Measurements from ENCODE around the gene ACO2.

Gene ACO2

DNA sequence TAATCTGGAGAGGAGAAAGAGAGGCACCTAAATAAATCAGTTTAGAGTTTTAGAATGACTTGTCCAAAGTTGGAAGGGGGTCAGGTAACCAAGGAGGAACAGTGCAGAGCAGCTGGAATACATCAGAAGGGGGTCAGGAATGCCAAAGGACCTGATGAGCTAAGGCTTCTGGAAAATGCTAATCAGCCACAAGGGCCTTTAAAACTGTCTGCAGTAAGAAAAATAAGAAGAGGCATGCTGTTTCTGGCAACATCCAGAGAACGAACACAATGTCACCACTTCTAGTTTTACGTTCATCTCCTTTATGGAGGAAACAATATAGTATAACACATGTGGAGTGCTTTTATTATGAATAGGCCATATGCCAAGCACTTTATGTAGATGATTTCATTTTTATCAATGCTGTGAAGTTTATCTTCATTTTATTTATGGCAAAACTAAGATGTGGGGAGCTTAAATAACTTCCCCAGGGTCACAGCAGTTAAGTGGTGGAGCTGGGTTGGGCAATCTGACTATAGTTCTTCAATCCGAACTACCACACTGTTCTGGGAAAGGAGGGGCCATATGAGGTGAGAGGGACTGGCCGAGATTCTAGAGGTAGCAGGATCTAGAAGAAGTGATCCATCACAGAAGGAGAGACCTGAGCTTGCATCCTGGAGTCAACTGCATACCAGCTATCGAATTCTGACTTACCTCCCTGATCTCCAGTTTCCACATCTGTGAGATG, 22.6 kb downstream of the ACO2 start:
- DNase-seq (ENCODE audit: low spot score), result no peak

DNA sequence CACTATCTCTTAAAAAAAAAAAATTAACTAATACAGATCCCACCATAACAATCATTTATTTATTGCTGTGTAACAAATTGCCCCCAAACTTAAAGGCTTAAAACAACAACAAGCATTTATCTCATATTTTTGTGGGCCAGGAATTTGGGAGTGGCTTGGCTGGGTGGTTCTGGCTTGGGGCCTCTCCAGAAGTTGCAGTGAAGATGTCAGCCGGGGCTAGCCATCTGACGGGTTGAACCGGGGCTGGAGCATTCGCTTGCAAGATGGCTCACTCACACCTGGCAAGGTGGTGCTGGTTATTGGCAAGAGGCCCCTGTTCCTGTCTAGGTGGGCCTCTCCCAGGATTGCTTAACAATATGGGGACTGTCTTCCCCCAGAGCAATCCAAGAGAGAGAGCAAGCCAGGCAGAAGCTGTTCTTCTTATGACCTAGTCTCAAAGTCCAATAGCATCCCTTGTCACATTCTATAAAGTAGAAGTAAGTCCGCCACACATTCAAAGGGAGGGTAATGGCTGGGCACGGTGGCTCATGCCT, 29.5 kb downstream of the ACO2 start:
- DNase-seq (ENCODE audit: low spot score), result no peak

DNA sequence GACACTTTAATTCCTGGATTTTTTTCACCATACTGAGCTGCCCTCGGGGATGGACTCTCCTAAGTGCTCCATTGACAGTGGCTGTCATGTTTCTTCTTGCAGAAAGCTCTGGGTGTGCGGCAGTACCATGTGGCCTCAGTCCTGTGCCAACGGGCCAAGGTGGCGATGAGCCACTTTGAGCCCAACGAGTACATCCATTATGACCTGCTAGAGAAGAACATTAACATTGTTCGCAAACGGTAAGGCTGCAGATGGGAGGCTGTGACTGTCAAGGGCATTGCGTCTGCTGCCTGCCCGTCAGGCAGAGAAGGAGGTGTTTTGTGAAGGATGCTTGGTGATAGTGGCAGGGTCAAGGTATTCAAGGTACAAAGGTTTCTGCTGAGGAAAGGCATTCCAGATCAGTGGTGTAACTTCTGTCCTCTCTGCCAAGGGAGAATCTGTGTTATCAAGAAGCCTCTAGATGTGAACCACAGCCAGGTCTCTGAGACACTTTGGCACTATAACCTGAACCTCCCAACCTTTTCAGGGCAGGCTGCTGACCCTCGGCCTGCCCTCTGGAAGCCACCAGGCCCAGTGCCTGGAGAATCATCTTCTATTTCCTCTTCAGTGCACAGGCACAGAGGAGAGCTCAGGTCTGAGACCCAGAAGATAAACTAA, 30.8 kb downstream of the ACO2 start:
- no peak for DNase-seq (ENCODE audit: low spot score)

DNA sequence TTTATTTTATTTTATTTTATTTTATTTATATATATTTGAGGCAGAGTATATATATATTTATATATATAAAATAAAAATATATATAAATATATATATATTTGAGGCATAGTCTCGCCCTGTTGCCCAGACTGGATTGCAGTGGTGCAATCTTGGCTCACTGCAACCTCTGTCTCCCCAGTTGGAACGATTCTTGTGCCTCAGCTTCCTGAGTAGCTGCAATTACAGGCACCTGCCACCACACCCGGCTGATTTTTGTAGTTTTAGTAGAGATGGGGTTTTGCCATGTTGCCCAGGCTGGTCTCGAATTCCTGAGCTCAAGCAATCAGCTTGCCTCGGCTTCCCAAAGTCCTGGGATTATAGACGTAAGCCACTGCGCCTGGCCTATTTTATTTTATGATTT, 31.4 kb downstream of the ACO2 start:
- DNase-seq (ENCODE audit: low spot score), result no peak

DNA sequence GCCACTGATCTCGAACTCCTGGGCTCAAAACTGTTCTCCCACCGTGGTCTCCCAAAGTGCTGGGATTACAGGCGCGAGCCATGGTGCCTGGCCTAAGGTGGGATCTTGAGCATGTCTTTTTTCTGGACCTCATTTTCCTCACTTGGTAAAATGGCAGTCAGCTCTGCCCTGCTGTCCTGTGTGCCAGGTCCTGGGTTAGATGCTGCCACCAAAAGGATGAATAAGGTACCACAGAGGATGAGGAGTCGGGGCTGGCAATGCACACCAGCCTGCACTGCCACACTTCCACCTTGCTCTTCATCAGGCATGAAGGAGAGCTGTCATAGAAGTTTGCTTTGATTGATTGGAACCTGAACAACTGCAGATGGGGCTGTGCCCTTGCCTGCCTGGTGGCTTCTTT, 32.3 kb downstream of the ACO2 start:
- DNase-seq (ENCODE audit: low spot score), result no peak

DNA sequence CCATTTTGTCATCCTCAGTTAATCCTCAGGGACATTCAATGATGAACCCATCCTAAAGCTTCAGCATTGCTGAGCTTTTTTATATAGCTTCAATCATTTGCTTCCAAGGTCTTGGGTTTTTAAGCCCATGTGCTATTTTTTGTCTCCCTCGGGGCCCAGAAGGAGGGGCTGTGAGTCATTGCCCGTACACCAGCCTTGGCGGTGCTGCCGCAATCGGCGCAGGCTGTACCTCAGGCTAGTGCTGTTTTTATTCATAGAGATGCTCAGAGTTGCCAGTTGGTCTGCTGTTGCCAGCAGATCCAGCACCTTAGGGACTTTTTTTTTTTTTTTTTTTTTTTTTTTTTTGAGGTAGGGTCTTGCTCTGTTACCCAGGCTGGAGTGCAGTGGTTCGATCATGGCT, 35.5 kb downstream of the ACO2 start:
- DNase-seq (ENCODE audit: low spot score), result no peak

DNA sequence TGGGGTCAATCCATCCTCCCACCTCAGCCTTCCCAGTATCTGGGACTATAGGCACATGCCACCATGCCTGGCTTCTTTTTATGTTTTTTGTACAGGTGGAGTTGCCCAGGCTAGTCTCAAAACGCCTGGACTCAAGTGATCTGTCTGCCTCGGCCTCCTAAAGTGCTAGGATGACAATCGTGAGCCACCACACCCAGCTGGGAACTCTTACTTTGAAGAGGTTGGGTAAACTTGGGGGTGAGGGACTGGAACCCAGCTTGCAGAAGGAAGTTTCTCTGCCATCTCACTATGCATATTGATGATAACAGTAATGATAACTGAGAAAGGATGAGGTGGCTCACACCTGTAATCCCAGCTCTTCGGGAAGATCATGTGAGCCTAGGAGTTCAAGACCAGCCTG, 35.9 kb downstream of the ACO2 start:
- DNase-seq (ENCODE audit: low spot score), result no peak

DNA sequence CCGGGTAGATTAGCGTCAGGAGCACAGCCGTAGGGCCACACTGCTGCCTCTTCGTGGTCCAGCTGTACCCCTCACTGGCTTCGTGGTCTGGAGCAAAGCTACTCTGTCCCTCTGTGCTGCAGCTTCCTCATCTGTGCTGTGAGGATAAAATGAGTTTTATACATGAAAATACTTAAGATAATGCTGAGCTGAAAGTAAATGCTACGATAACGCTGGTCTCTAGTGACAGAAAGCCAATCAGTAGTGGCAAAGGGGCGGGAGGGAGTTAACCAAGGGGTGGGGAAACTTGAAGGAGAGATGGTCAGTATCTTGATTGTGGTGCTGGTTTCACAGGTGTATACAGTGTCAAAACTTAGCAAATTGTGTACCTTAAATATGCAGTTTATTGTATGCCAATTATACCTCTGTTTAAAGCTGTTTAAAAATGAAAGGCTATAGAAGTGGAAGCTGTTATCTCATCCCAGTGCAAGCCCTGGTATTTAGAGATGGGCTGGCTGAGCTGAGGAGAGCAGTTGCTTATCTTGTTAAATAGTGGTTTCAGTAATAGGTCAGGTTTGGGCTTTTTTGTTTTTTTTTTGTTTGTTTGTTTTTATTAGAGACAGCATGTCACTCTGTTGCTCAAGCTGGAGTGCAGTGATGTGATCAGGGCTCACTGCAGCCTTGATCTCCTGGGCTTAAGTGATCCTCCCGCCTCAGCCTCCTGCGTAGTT, 36.7 kb downstream of the ACO2 start:
- DNase-seq (ENCODE audit: low spot score), result no peak

DNA sequence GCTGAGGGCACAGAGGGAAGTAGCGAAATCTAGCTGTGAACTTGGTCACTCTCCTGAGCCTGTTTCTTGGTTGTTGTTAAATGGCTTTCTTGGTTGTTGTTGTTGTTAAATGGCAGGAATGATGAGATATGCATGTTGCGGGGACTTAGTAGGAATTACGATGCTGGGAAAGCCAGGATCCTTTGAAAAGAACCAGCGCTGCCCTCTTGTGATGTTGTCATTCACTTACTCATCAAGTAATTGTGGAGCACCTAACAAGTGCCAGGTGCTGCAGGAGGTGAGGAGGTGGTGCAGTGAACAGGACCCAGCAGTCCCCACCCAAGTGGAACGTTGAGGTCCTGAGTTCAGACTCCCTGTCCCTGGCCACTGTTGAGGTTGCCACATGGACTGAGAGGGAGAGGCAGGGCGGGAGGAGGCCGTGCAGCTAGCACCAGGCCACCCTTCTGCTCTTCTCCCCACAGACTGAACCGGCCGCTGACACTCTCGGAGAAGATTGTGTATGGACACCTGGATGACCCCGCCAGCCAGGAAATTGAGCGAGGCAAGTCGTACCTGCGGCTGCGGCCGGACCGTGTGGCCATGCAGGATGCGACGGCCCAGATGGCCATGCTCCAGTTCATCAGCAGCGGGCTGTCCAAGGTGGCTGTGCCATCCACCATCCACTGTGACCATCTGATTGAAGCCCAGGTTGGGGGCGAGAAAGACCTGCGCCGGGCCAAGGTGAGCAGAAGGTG, 38.6 kb downstream of the ACO2 start:
- no peak for DNase-seq (ENCODE audit: low spot score)

DNA sequence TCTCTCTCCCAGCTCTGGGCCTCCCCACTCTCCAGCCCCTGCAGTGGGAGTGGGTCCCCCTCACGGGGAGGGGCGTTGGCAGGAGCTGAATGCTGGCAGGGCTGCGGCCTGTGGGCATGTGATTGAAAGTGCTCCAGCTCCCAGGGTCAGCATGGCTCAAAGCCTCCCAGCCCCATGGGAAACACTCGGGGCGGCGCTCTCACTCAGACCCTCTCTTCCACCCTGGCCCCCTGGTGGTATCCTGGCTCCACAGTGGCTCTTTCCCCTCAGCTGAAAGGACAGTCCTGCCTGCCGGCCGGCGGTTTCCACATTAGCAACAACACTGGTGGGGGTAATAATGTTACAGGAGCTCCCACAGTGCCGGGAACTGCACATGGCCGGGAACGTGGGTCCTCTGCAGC, 39.9 kb downstream of the ACO2 start:
- DNase-seq (ENCODE audit: low spot score), result peak; percentile 91

DNA sequence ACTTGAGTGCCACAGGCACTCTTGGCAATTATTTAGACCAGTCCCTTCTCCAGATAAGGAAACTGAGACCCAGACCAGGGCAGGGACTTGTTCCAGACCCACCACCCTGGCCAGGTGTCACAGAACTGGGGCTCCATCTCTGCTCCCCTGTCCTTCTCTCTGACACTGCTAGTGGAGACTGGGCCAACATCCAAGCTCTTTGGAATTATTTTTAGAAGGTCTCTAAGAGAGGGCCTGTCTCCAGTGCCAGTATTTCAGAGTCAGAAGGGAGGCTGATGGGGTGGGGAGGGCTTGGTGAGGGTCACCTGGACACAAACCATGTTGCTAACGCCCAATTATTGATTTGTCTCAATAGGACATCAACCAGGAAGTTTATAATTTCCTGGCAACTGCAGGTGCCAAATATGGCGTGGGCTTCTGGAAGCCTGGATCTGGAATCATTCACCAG, 42.6 kb downstream of the ACO2 start:
- no peak for DNase-seq (ENCODE audit: low spot score)

DNA sequence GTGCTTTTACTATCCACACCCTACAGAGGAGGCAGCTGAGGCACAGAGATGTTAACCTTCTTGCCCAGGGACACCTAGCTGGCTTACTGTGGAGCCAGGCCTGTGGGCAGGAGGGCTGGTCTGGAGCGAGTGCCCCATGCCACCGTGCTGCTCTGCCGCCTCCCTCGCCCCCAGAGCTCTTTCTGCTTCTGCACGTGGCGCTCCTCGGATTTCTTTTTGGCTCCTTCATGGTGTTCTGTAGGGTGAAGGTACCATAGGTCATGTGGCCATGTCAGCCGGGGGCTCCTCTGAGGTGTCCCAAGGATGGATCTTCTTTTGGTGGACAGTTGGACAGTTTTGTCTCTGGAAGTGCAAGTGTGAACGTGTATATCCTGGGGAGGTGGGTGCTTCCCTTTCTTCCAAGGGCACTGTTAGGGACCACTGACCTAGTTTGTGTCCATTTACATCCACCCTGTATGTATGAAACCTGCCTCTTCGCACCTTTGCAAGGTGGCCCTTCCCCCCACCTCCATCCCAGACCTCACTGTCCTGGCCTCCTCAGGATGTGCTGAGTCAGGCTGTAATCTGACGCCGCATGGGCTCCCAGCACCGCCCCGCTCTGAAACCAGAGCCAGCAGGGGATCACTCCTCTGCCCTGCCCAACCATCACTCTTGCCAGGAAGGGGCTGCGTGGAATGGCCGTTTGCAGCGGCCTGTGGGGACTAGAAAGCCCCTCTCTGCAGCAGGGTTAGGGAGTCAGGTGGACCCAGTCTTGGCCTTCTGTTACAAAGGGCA, 43.7 kb downstream of the ACO2 start:
- DNase-seq (ENCODE audit: low spot score), result no peak

DNA sequence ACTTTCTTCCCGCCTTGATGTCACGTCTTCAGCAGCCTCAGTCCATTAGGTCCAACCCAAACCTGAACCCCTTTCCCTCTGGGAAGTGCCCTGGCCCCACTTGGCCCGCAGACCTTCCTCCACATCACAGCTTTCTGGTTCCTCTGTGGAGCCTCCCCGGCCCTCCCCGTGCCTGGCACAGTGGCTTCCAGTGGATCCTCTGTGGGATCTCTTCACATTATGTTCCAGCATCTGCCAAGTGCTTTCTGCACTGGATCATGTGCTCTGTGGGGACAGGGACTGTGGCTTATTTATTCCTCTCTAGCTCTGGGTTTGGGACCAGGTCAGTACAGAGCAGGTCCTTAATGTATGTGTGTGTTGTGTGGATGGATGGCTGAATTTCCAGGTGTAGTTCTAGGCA, 44.5 kb downstream of the ACO2 start:
- peak; percentile 60 for DNase-seq (ENCODE audit: low spot score)

DNA sequence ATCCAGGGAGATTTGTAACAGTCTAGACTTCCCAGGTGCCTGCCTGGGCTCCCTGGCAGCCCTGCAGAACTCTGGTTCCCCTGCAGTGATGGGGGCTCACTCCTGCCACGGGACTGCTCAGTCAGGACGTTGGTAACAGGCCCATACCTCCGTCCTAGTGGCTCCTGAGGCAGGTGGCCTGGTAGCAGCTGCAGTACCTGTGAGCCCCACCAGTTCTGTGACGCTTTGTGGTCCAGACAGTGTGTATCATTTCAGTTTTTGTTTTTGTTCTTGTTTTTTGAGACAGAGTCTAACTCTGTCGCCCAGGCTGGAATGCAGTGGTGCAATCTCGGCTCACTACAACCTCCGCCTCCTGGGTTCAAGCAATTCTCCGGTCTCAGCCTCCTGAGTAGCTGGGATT, 47.5 kb downstream of the ACO2 start:
- DNase-seq (ENCODE audit: low spot score), result no peak

DNA sequence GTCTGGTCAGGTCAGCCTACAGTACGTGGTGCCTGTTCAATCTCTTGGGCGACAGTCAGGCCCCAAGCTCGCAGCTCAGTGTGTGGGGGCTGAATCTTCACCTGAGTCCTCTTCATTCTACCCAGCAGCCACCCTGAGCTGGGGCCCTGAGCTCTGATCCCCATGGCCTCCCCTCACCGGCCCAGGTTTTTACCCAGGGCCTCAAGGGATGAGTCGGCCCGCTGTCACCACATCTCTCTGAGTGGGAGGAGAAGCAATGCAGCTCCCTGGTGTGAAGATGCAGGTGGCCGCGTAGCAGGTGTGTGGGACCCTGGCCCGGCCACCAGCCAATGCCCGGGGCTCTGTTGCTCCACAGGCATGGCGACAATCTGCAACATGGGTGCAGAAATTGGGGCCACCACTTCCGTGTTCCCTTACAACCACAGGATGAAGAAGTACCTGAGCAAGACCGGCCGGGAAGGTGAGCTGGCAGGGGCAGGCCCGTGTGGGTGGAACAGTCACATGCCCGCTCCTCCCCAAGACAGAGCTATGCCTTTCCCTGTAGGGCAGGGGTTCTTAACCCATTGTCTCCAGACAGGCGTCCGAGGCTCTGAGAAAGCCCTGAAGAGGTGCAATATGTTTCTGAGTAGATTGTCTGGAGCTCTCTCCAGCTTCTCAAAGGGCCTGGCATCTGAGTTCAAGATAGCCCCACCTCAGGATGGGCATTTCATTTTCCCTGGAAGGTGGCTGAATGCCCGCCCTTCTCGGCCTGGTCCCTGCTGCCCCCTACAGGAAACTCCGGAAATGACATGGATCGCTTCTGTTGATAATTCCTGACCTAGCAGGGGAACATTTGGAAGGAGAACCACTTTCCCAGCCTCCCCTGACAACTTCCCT, 48.5 kb downstream of the ACO2 start:
- DNase-seq (ENCODE audit: low spot score), result peak; percentile 80

DNA sequence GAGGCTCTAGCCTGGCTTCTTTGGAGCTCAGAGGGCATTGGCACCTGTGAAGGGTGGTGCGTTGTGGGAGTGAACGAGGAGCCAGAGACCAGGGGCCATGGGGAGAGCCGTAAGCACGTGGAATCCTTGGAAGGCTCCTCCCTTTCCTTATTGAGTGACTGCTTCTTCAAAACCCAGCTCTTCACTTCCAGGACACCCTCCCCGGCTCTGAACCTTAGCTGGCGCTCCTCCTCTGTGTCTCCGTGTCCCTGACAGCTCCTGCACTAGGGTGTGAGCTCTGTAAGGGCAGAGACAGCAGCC, 49.1 kb downstream of the ACO2 start:
- no peak for DNase-seq (ENCODE audit: low spot score)

DNA sequence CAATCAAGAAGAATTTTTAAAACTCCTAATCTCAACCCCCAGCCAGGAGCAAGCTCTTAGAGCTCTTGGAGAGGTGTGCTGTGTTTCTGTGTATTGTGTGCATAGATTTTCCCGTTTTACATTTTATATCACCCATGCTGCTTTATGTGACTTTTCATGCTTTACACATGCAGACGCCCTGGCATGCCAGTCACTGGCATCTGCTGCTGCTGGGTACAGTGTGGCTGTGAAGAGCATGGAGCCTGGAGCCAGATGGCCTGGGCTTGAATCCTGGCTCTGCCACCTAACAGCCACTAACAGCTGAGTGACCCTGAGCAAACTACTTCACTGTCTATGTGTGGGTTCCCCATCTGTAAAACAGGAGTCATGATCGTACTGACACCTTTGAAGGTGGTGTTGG, 52.2 kb downstream of the ACO2 start:
- DNase-seq (ENCODE audit: low spot score), result no peak

DNA sequence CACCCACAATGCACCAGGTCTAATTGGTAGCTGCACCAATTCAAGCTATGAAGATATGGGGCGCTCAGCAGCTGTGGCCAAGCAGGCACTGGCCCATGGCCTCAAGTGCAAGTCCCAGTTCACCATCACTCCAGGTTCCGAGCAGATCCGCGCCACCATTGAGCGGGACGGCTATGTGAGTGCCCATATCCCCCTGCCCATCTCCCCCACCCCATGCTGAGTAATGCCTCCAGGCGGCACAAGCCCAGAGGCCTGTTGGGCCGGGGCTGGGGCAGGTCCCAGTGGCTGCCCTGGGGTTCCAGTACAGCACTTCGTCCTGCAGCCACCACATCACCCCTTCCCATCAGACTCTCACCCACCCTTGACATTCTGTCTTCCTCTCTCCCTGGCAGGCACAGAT, 53.9 kb downstream of the ACO2 start:
- DNase-seq (ENCODE audit: low spot score), result no peak

DNA sequence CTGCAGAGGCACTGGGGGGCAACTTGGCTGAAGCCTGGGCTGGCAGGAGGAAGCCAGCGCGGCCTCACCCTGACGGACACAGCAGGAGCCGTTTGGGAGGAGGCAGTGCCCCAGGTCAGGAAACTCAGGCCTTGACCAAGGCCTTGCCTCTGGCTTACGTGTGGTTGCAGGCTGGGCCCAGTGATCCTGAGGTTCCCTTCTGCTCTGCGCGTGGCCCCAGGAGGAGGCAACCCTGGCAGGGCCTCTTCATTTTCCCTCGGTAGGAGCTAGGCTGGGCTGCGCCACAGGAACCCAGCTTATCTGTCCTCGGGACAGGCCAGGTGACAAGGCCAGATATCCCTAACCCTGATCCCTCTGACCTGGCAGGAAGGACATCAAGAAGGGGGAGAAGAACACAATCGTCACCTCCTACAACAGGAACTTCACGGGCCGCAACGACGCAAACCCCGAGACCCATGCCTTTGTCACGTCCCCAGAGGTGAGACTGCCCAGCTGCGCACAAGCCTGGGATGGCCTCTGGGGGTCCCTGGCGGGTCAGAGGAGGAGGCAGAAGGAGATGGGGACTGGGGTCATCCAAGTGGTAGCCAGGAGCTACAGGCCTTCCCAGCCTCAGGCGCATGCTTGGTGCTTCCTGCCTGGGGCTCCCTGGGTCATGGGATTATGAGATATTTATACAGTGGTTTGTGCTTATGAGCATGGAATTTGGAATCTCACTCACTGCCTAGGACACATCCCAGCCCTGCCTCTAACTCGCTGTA, 54.7 kb downstream of the ACO2 start:
- no peak for DNase-seq (ENCODE audit: low spot score)

DNA sequence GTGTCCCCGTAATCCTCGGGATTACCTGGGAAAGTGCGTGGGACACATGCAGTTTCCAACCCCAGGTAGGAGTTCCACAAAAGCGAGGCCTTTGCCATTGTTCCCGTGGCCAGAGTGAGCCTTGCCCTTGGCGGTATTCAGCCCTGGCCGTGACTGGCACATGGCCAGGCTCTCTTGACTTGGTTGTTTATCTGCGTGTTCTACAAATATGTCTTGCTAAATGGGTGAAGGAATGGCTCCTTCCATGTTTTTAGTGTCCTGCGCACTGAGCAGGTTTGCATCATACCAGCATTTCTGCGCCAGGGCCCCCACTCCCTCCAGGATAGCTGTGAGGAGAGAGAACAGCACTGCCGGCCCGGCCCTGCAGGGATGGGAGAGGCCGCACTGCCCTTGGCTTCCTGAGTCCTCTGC, 55.3 kb downstream of the ACO2 start:
- no peak for DNase-seq (ENCODE audit: low spot score)
